Panc1 (cell line): Measurements from ENCODE around the gene TESMIN.

ENCODE experiments used
- POLR2AphosphoS5 ChIP-seq: IDR thresholded peaks from 2 replicates; pipeline ENCODE4 v1.6.1; 2012; ENCODE audit warnings: mild to moderate bottlenecking, low read depth, low read length, moderate library complexity
- SIN3A ChIP-seq: IDR thresholded peaks from 2 replicates; pipeline ENCODE4 v1.6.1; 2012; ENCODE audit warnings: low read depth, mild to moderate bottlenecking, low read length, moderate library complexity, borderline replicate concordance; ENCODE audit not compliant: insufficient read depth
- TCF7L2 ChIP-seq: IDR thresholded peaks from 2 replicates; pipeline ENCODE4 v1.6.1; 2011; ENCODE audit warnings: mild to moderate bottlenecking, low read depth, low read length, inconsistent platforms
- TF ChIP-seq, protein P1 (sequence below): fragments of 450-650 bp; IDR thresholded peaks from 2 replicates; pipeline ENCODE4 v1.5.1; 2017; ENCODE audit warnings: mild to moderate bottlenecking
- TF ChIP-seq, protein P2 (sequence below), 2 experiments: IDR thresholded peaks; 2 replicates each; pipeline ENCODE4 v1.6.1; 2011 to 2012; ENCODE audit warnings: low read depth in 2 of 2, control low read depth in 1 of 2, low read length in 1 of 2, mild to moderate bottlenecking in 1 of 2, moderate library complexity in 1 of 2; ENCODE audit not compliant: insufficient read depth in 1 of 2

DNA sequence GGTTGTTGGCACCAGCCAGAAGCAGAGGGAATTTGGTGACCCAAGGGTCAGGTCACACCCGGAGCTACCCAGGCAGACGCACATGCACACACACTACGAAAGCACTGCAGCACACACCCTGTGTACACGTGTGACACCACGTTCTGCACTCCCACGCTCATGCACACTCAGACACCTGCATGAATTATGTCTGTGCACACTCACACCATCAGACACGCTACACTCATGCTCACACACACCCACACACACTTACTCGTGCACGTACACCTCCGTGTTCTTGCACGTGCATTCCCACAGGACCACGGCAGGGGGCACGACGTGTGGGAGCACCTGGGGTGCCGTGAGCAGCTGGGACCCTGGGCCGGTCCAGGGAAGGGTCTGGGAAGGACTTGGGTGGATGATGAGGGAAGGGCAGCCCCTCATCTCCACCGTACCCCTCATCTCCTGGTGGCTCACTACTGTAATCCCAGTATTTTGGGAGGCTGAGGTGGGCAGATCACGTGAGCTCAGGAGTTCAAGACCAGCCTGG, 87.8 kb downstream of the TESMIN start:
- TF ChIP-seq, protein P1, sequence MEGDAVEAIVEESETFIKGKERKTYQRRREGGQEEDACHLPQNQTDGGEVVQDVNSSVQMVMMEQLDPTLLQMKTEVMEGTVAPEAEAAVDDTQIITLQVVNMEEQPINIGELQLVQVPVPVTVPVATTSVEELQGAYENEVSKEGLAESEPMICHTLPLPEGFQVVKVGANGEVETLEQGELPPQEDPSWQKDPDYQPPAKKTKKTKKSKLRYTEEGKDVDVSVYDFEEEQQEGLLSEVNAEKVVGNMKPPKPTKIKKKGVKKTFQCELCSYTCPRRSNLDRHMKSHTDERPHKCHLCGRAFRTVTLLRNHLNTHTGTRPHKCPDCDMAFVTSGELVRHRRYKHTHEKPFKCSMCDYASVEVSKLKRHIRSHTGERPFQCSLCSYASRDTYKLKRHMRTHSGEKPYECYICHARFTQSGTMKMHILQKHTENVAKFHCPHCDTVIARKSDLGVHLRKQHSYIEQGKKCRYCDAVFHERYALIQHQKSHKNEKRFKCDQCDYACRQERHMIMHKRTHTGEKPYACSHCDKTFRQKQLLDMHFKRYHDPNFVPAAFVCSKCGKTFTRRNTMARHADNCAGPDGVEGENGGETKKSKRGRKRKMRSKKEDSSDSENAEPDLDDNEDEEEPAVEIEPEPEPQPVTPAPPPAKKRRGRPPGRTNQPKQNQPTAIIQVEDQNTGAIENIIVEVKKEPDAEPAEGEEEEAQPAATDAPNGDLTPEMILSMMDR, result no peak
- TF ChIP-seq SIN3A (no peak), POLR2AphosphoS5 (no peak), TCF7L2 (no peak)
- TF ChIP-seq, protein P2, sequence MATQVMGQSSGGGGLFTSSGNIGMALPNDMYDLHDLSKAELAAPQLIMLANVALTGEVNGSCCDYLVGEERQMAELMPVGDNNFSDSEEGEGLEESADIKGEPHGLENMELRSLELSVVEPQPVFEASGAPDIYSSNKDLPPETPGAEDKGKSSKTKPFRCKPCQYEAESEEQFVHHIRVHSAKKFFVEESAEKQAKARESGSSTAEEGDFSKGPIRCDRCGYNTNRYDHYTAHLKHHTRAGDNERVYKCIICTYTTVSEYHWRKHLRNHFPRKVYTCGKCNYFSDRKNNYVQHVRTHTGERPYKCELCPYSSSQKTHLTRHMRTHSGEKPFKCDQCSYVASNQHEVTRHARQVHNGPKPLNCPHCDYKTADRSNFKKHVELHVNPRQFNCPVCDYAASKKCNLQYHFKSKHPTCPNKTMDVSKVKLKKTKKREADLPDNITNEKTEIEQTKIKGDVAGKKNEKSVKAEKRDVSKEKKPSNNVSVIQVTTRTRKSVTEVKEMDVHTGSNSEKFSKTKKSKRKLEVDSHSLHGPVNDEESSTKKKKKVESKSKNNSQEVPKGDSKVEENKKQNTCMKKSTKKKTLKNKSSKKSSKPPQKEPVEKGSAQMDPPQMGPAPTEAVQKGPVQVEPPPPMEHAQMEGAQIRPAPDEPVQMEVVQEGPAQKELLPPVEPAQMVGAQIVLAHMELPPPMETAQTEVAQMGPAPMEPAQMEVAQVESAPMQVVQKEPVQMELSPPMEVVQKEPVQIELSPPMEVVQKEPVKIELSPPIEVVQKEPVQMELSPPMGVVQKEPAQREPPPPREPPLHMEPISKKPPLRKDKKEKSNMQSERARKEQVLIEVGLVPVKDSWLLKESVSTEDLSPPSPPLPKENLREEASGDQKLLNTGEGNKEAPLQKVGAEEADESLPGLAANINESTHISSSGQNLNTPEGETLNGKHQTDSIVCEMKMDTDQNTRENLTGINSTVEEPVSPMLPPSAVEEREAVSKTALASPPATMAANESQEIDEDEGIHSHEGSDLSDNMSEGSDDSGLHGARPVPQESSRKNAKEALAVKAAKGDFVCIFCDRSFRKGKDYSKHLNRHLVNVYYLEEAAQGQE (IDR thresholded peaks at IDR 0.05; ENCODE audit: insufficient read depth in 1 of 2, low read depth in 2 of 2, low read length in 1 of 2), result no peak
